GM21526 (cell line): ENCODE data around the gene ANO2.

Experiments
- ATAC-seq: cut with Tn5 transposase; IDR thresholded peaks from one replicate; pipeline ENCODE4 v1.9.1; 2021; ENCODE audit warnings: moderate library complexity; ENCODE audit not compliant: unreplicated experiment, low FRiP score

The ANO2 gene

DNA sequence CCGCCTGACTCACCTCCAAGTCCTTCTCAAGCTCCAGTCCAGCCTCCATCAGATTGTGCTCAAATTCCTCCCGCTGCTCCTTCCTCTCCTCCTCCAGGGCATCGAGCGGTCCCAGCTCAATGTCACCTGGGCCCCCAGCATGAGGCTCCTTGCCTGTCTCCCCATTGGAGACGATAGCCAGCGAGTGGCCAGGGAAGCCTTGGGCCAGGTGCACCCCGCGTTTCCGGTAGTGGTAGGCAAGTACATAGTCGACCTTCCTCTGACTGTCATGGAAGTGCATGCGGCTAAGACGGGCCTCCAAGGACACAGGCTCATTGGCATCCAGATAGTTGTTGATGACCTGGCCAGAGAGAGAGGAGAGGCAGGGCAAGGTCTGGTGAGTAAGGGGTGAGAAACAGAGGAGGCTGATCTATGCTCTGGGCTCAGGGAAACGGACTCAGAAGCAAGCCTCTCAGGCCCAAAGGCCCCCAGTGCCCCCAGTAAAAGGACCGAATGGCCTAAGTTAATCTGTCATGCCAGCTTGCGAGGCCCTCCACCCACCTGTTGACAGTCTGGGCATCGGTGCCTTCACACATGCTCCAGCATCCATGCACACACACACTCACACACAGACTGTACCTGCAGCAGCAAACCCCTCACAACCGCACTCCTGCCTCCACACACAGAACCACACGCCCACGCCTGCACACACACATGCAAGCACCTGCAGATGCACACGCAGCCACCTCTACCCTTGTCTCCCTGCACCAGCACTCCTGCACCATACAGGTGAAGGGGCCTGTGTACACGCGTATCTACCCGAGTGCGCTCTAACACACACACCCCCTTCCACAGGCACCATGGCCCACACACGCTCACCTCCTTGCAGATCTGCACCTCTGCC lies 23.8 kb downstream of the ANO2 start:
- no peak for ATAC-seq

DNA sequence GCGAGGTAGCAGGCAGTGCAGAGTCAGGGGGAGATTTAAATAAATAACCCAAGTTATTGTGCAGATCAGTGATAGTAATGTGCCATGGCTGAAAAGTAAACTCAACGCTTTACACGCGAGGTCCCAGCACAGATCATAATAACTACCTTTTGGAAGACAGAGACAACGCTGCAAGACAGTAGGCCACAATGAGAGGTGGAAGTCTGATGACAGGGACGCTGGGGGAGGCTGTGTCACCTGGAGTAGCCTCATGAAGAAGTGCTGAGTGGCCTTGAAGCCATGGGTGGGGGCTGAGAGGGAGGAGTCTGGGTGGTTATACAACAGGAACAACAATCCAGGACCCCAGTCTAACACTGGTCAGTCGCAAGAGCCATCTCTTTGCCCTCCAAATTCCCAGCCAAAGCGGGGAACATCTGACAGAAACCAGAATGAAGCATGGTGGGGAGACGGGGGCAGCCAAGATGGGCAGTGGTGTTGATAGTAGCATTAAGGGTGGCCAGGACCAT lies 28.2 kb downstream of the ANO2 start:
- ATAC-seq, result no peak

- no peak for ATAC-seq
Measured at GRCh38 chr12:5915511-5915910, 29.5 kb downstream of the ANO2 start.

- ATAC-seq, result no peak
Measured at GRCh38 chr12:5914387-5915149, 30.5 kb downstream of the ANO2 start.

DNA sequence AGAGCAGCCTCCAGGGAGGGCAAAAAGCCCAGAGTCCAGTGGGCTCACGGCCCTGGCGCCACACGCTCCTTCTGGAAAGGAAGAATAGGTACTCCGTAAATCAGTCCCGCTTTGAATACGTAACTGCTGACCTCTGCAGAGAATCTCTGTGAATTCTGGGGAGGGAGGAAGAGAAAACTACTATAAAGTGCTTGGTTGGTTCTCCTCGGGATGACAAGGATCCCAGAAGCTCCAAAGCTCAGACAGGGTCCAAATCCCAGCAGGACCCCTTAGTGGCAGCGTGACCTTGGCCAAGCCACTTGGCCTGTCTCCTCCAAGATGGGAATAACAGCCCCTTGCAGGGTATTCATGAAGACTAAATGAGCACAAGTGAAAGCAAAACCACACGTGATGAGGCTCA lies 31.7 kb downstream of the ANO2 start:
- ATAC-seq, result no peak

DNA sequence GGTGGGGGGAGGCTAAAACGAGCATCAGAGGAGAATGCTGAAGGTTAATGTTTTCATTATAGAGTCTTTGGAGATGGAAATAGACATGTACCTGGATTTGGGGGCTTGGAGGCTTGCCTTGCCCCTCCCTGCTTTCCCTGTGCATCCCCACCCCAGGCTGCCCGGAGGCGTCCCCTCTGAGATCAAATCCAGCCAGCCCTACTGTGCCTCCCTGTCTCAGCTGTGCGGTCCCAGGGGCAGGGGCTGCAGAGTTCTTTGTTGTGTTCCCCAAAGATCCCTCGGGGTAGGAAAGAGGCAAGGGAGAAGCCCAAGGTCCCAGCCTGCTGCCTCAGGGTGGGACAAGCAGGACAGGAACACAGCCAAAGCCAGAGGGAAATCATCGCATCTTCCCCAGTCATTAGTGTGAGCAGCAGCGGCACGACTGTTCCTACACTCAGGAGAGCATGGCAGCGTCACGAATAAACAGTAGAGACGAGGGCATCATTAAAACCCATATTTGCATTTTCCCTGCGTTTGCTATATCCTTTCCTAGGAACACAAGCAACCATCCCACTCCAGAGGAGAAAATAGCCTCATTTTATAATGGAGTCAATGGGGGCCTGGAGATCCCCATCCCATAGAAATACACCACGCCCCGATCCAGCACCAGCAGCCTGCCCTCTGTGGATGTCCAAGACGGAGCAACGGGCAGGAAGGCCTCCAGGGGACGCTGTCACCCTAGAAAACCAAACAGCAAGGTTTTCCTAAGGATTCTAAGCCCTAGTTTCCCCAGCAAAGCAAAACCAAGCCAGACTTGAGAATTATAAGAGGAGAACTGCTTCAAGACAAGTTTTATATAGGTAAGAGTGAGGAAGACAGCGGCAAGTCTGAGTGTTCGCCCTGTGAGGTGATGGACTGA lies 32.4 kb downstream of the ANO2 start:
- no peak for ATAC-seq

GRCh38 chr12:5912011-5912410 lies 33.0 kb downstream of the ANO2 start:
- ATAC-seq, result no peak

- no peak for ATAC-seq
Measured at GRCh38 chr12:5910790-5911548, 34.1 kb downstream of the ANO2 start.

GRCh38 chr12:5909560-5909959 lies 35.5 kb downstream of the ANO2 start:
- no peak for ATAC-seq

DNA sequence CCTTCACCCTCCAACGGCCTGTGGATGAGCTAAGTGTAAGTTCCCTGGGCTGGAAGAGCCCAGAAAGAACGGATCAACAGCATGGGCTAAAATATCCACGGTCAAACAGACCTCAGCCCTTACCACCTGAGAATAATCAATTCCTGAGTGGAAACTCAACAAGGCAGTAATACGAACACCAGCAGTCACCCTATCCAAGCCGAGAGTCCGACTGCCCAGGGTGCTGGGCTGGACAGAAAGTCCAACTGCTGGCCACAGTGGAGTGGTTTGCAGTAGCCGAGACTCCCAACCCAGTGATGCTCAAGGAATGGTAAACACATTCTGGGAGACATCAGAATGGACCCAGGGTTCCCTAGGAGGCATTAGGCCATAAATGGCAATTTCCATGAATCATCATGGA lies 36.8 kb downstream of the ANO2 start:
- no peak for ATAC-seq

DNA sequence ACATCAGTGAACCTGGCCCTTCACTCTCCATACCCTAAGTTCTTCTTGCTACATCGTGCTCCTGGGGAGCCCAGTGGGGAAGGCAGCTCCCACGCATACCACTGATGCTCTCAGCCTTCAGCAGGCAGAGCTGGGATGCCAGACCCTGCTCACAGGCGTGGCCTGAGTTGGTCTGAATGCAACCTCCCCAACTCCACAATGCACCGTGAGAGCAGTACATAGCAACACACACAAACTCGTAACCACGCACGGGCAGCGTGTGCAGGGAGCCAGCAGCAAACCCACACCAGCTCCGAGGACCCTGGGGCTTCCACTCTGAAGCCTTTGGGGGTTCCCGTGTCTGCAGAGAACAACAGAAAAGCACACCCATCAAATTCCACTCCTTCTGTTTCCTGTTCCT lies 37.3 kb downstream of the ANO2 start:
- no peak for ATAC-seq

DNA sequence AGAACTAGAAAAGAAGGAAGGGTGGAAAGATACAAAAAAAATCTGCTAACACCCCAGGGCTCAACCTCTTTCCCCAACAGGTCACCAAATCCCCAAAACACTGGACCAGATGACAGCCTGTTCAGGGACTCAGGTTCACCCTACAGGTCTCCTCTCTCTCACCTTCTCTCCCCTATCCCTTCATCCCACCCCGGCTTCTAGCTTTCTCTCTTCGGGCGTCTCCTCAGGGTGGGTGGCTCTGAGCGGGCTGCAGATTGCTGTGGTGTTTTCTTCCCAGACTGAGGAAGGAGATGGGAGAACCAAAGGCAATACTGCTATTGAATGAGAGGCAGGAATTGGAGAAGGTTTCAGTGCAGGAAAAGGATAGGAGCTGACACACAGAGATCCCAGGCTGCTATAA lies 39.3 kb downstream of the ANO2 start:
- no peak for ATAC-seq

GRCh38 chr12:5904969-5905368 lies 40.1 kb downstream of the ANO2 start:
- no peak for ATAC-seq

GRCh38 chr12:5904441-5904840 lies 40.6 kb downstream of the ANO2 start:
- ATAC-seq, result no peak

- no peak for ATAC-seq
Measured at GRCh38 chr12:5902736-5903135, 42.3 kb downstream of the ANO2 start.

DNA sequence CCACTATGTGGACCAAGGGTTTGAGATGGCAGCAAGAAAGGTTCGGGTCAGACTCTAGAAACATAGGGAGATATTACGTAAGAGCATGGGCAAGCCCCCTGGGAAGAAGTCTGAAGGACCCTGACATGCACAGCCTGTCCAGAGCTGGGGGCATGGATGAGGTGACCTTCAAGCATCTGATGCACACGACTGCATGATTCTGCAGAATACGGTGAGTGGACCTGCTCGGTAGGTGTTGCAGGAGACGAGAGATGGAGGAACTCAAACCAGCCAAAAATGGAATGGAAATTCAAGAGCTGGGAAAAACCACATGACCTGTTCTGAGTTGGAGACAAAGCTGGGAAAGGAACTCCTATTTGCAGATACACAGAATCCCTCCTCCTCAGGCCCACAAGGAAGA lies 43.6 kb downstream of the ANO2 start:
- ATAC-seq, result no peak

- no peak for ATAC-seq
Measured at GRCh38 chr12:5900533-5901205, 44.4 kb downstream of the ANO2 start.

DNA sequence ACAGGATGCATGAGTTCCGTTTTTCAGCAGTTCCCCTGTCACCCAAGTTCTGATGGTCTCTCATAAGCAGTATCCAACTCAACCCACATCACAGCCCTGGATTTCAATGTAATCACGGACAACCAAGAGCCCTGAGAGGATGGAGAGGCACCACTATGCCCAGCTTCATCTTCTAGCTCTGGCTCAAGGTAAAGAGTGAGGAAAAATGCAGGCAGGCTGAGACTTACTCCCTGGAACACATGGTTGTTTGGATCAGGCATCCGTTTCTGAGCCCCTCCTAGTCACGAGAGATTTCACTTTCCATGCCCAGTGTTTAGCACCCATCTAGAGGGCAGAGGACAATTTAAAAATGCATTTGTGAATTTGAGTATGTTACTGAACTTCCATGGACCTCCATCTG lies 45.0 kb downstream of the ANO2 start:
- ATAC-seq, result no peak

GRCh38 chr12:5899675-5900074 lies 45.4 kb downstream of the ANO2 start:
- no peak for ATAC-seq
